ENCODE results near the gene MRPL44.
A peak's percentile ranks its signal among the peaks of the same experiment; 100 is the strongest.

Gene MRPL44

GRCh38 chr2:223957092-223957851 is at the start of gene MRPL44:
TSS of gene MRPL44 (plus strand) at chr2:223957463. CDS start at chr2:223957473, 10 bp downstream.
- H3K27ac Mint-ChIP-seq = peak within 1 kb of the TSS; percentile 93
- peaks cover 88% of the 10 kb centered on the region for H3K4me1 Mint-ChIP-seq (ENCODE audit: low read depth)
- no peaks in the 10 kb centered on the region for H3K9me3 Mint-ChIP-seq
- no peaks in the 10 kb centered on the region for H3K27me3 Mint-ChIP-seq
- H3K36me3 Mint-ChIP-seq (ENCODE audit: low read depth) = peaks cover 30% of the 10 kb centered on the region
- H3K4me3 Mint-ChIP-seq = peak within 1 kb of the TSS; percentile 93

DNA sequence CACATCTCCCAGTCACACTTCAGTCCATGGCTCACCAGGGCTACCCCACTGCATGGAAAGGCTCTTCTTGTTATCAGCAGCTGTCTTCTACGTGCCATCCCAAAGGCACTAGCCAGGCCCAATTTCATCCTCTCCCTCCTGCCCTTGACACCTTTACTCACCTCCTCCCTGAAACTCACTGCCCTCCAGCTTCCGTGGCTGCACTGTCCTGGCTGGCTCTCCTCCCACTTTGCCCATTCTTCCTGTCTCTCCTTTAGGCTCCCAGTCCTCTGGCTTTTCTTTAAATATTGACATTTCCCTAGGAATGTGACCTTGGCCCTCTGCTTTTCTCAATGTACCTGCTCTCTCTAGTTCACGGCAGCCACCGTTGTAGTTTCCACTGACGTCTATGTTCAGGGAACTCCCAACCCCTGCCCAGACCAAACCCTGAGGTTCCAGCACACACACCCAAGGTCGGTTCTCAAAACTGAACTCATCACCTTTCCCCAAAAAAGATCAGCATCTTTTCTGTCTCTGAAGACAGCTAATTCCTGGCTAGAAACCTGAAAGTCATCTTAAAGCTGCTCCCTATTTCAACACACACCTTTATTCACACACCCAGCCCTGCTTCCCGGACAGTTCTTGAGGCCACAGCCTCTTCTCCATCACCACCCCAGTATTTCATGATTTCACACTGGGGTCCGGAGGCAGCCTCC is 48.8 kb upstream of the MRPL44 start:
- no peaks in the 10 kb centered on the region for H3K9me3 Mint-ChIP-seq
- no peaks in the 10 kb centered on the region for H3K27me3 Mint-ChIP-seq
- no peak overlapping the region for H3K27ac Mint-ChIP-seq
- H3K36me3 Mint-ChIP-seq (ENCODE audit: low read depth) = peaks cover 31% of the 10 kb centered on the region
- H3K4me1 Mint-ChIP-seq (ENCODE audit: low read depth) = peaks cover 8% of the 10 kb centered on the region
- no peak overlapping the region for H3K4me3 Mint-ChIP-seq

DNA sequence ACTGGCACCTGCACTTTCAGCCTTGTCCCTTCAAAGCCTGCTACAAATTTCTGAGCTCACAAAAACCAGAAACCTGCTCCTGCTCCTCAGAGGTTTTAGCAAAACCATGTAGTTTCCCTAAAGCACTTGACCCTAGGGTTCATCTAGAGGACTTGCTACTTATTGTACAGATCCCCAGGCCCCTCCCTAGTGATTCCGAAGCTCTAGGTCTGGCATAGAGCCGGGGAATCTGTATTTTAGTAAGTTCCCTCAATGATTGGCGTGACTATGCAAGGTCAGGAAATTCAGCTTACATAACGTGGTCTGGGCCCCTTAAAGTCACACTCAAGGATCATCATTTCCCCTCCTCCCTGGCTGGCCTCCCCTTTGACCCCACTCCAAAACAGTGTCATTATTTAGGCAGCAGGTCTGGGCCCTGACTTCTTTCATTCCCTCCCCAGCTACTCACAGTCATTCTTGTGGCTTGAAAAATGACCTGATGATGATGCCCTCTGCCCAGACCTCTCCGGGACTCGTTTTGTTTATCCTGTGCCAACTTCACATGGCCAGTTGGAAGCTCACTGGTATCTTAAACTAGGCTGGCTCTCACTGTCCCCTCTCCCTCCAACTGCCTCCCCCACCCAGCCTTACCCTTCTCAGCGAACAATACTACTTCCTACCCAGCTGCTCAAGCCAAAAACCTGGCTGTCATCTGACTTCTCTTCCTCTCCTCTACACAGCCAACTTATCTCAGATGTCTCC is 48.1 kb upstream of the MRPL44 start:
- peaks cover 31% of the 10 kb centered on the region for H3K36me3 Mint-ChIP-seq (ENCODE audit: low read depth)
- H3K27ac Mint-ChIP-seq = peak overlapping the region; percentile 18
- H3K9me3 Mint-ChIP-seq = no peaks in the 10 kb centered on the region
- peaks cover 8% of the 10 kb centered on the region for H3K4me1 Mint-ChIP-seq (ENCODE audit: low read depth)
- H3K27me3 Mint-ChIP-seq = no peaks in the 10 kb centered on the region
- H3K4me3 Mint-ChIP-seq = no peak overlapping the region

GRCh38 chr2:223914324-223914723 is 42.9 kb upstream of the MRPL44 start:
- Mint-ChIP-seq H3K27ac (no peak overlapping the region), H3K27me3 (no peaks in the 10 kb centered on the region), H3K9me3 (no peaks in the 10 kb centered on the region), H3K4me3 (no peak overlapping the region), H3K36me3 (ENCODE audit: low read depth) (peaks cover 24% of the 10 kb centered on the region), H3K4me1 (ENCODE audit: low read depth) (peaks cover 5% of the 10 kb centered on the region)

DNA sequence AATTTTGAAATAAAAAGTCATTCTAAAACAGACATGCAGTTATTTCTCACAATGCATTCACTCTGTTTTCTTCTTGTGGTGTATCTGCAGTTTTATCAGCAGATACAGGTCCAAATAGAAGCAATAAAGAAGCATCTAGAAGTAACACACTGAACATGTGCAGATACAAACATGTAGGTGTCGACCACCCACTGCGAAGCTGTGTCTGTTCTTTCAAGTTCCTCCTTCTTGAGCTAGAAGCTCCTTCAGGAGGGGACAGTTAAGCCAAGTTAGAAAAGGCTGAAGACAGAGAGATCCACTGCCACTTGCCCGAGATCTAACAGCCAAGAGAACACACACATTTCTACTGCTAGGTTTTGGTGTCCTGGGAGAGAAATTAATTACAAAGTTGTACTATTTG is 42.2 kb upstream of the MRPL44 start:
- no peak overlapping the region for H3K27ac Mint-ChIP-seq
- no peaks in the 10 kb centered on the region for H3K27me3 Mint-ChIP-seq
- H3K9me3 Mint-ChIP-seq = no peaks in the 10 kb centered on the region

DNA sequence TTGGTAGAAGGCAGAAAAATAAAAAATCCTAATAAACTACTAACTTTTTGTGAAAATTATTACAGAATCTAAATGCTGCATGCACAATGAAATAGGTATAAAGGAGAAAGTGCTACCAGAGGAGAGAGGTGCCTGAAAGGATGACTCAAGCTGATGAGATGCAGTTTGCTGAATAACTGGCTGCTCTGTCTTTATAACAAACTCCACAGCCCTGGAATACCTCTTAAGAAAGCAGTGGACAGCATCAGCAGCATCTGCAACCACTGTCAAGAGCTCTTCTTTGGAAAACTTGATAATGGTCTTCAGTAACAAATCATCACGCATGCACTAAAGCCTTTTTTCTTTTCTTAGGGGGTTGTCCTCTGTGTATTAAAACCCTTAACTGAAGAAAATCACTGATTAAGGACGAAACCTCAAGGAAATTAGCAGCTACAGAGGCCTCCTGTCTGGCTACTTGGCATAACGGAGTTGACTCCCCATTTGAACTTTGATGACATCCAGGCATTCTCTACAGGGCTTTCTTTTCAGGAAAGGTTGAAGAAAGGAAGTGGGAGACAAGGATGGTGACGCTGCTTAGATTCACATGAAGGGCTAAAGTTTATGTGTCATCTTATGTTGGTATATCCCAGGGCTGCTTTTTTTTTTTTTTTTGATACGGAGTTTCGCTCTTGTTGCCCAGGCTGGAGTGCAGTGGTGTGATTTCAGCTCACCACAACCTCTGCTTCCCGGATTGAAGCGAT is 40.9 kb upstream of the MRPL44 start:
- no peaks in the 10 kb centered on the region for H3K27me3 Mint-ChIP-seq
- H3K9me3 Mint-ChIP-seq = no peaks in the 10 kb centered on the region
- no peak overlapping the region for H3K27ac Mint-ChIP-seq
- H3K36me3 Mint-ChIP-seq (ENCODE audit: low read depth) = peaks cover 20% of the 10 kb centered on the region
- no peak overlapping the region for H3K4me3 Mint-ChIP-seq
- peaks cover 9% of the 10 kb centered on the region for H3K4me1 Mint-ChIP-seq (ENCODE audit: low read depth)

More for the DNA sequence above, 42.2 kb upstream of the MRPL44 start:
- peaks cover 5% of the 10 kb centered on the region for H3K4me1 Mint-ChIP-seq (ENCODE audit: low read depth)
- H3K36me3 Mint-ChIP-seq (ENCODE audit: low read depth) = peaks cover 24% of the 10 kb centered on the region
- no peak overlapping the region for H3K4me3 Mint-ChIP-seq

DNA sequence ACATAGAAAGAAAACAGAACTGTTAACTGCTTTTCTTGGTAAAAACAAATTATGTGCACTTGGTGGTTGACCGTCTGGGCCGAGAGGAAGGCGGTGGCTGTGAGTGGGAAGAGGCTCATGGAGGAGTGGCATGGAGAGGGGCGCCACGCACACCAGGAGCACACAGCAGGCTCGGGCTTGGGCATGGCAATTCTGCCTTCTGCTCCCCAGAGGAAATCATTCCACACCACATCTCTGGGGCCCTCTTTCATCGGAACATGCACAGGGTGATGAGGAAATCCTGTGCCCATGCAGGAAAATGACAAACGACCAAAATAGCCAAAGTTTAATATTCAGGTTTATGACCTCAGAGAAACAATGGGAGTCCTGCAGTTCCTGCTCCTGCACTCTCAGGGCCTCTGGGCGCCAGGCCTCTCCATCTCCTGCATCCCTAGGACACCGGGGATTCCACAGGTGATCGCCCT is 38.6 kb upstream of the MRPL44 start:
- no peak overlapping the region for H3K4me3 Mint-ChIP-seq
- H3K36me3 Mint-ChIP-seq (ENCODE audit: low read depth) = peaks cover 23% of the 10 kb centered on the region
- H3K27me3 Mint-ChIP-seq = no peaks in the 10 kb centered on the region
- H3K4me1 Mint-ChIP-seq (ENCODE audit: low read depth) = peaks cover 23% of the 10 kb centered on the region
- H3K27ac Mint-ChIP-seq = no peak overlapping the region
- no peaks in the 10 kb centered on the region for H3K9me3 Mint-ChIP-seq

DNA sequence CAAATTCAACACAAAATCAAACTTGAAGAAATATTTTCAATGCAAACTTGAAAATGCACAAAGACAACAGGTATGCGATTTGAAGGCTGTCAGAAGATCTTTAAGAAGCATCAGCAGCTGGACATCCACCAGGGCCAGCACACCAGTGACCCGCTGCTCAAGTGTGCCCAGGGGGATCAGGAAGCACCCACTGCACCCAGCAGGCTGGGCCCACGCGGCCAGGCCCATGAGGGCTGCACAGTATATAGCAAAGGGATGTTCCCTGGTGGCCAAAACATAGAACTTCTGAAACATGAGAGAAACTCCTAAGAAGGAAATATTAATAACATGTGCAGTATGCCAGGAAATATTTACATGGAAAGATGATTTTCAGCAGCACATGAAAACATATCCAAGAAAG is 37.2 kb upstream of the MRPL44 start:
- Mint-ChIP-seq H3K27me3 (no peaks in the 10 kb centered on the region), H3K27ac (no peak overlapping the region), H3K9me3 (no peaks in the 10 kb centered on the region), H3K36me3 (ENCODE audit: low read depth) (peaks cover 23% of the 10 kb centered on the region), H3K4me3 (no peak overlapping the region), H3K4me1 (ENCODE audit: low read depth) (peaks cover 23% of the 10 kb centered on the region)

DNA sequence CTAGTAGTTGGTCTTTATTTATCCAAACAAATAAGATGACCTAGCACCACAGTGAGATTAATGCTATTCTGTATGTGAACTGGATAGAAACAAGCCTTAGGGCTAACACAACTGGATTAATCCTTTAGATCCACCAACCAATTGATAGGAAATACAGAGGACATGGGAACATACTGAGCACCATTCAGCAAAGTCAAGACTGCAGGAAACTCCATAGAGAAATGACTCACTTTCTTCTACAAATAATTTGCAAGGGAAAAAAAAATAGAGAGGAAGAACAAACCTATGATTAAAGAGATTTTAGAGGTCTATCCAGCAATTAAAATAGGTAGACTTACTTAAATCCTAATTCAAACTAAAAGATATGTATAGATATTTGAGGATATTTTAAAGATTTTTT is 36.1 kb upstream of the MRPL44 start:
- H3K27ac Mint-ChIP-seq = no peak overlapping the region
- H3K4me1 Mint-ChIP-seq (ENCODE audit: low read depth) = peaks cover 23% of the 10 kb centered on the region
- no peaks in the 10 kb centered on the region for H3K27me3 Mint-ChIP-seq
- H3K4me3 Mint-ChIP-seq = no peak overlapping the region
- H3K36me3 Mint-ChIP-seq (ENCODE audit: low read depth) = peaks cover 23% of the 10 kb centered on the region
- no peaks in the 10 kb centered on the region for H3K9me3 Mint-ChIP-seq

DNA sequence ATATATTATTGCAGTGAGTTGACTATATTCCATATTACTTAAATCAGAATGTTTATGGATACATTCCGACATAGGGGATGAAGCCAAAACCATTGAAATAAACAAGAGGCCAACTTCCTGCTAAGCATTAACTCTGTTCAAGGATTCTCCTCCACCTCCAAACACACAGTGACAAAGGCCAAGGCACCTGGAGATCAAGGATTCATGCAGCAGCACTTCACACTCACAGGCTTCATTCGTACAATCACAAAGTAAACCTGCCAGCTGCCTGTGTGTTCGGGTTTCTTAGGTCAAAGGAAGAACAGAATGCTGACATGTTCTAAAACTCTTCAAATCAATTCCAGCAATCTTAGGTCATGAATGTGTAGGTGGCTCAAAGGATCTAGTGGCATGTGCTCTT is 35.0 kb upstream of the MRPL44 start:
- H3K4me1 Mint-ChIP-seq (ENCODE audit: low read depth) = peaks cover 23% of the 10 kb centered on the region
- H3K9me3 Mint-ChIP-seq = no peaks in the 10 kb centered on the region
- no peak overlapping the region for H3K4me3 Mint-ChIP-seq
- no peaks in the 10 kb centered on the region for H3K27me3 Mint-ChIP-seq
- no peak overlapping the region for H3K27ac Mint-ChIP-seq
- peaks cover 15% of the 10 kb centered on the region for H3K36me3 Mint-ChIP-seq (ENCODE audit: low read depth)

DNA sequence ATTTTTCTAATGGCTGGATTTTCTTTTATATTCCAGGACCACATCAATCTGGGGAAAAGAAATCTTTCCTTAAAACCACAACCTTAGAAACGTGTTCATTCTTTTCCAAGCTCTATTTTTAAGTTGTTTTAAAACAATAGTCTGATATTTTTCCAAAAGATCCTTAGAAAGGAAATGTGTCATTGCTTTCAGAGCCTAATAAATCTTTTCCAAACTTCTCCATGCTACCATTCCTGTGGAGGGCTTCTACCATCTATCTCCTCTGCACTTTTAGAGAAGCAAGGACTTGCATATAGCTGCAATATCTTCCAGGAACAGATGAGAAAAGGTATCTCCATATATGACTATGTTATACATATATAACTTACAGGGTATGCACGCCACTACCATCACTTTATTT is 33.3 kb upstream of the MRPL44 start:
- Mint-ChIP-seq H3K4me1 (ENCODE audit: low read depth) (peaks cover 28% of the 10 kb centered on the region), H3K27me3 (no peaks in the 10 kb centered on the region), H3K36me3 (ENCODE audit: low read depth) (peaks cover 15% of the 10 kb centered on the region), H3K4me3 (no peak overlapping the region), H3K9me3 (no peaks in the 10 kb centered on the region), H3K27ac (no peak overlapping the region)

GRCh38 chr2:223925106-223925505 is 32.2 kb upstream of the MRPL44 start:
- H3K4me1 Mint-ChIP-seq (ENCODE audit: low read depth) = peaks cover 38% of the 10 kb centered on the region
- H3K4me3 Mint-ChIP-seq = no peak overlapping the region
- no peaks in the 10 kb centered on the region for H3K27me3 Mint-ChIP-seq
- no peaks in the 10 kb centered on the region for H3K9me3 Mint-ChIP-seq
- H3K27ac Mint-ChIP-seq = no peak overlapping the region
- peaks cover 15% of the 10 kb centered on the region for H3K36me3 Mint-ChIP-seq (ENCODE audit: low read depth)

GRCh38 chr2:223928113-223929006 is 28.9 kb upstream of the MRPL44 start:
- Mint-ChIP-seq H3K9me3 (no peaks in the 10 kb centered on the region), H3K4me1 (ENCODE audit: low read depth) (peaks cover 44% of the 10 kb centered on the region), H3K36me3 (ENCODE audit: low read depth) (no peaks in the 10 kb centered on the region), H3K27ac (no peak overlapping the region), H3K27me3 (no peaks in the 10 kb centered on the region), H3K4me3 (no peak overlapping the region)

All from stimulated activated naive CD8-positive, alpha-beta T cell treated with anti-CD3 and anti-CD28 coated beads, Interleukin-15, Interleukin-2, amounts not matched to agents 100 ng/mL and 50 ng/mL, for 24 hours (primary cell).